SH-SY5Y (cell line): ENCODE measurements around the gene NACC1.

Experiments used
- GATA2 ChIP-seq: IDR thresholded peaks from 2 replicates; pipeline ENCODE4 v1.6.1; 2011; ENCODE audit warnings: mild to moderate bottlenecking, low read depth, low read length
- GATA3 ChIP-seq: IDR thresholded peaks from 2 replicates; pipeline ENCODE4 v1.6.1; 2011; ENCODE audit warnings: low read depth, mild to moderate bottlenecking, low read length, moderate library complexity

GRCh38 chr19:13172346-13173138, 54.5 kb downstream of the NACC1 start:
- TF ChIP-seq GATA2 (peak; percentile 91), GATA3 (no peak)
